Neuronal stem cell (in vitro differentiated cells): ENCODE results near the gene ACVR2A.
A peak's percentile ranks its signal among the peaks of the same experiment; 100 is the strongest.

Experiments used
- DNase-seq: peaks from one replicate; pipeline ENCODE4 v3.0.0-alpha.2; 2013; ENCODE audit warnings: low spot score
- H2AFZ ChIP-seq: one replicate; pipeline ENCODE4 v1.6.1; 2013; ENCODE audit warnings: mild to moderate bottlenecking, low read length, inconsistent platforms
- H2AK5ac ChIP-seq: 2 replicates; pipeline ENCODE4 v1.6.1; 2013; ENCODE audit warnings: low read depth, mild to moderate bottlenecking, inconsistent platforms, low read length, moderate library complexity, mixed read lengths
- H2BK120ac ChIP-seq: 2 replicates; pipeline ENCODE4 v1.6.1; 2013; ENCODE audit warnings: low read depth, mild to moderate bottlenecking, inconsistent platforms, low read length, moderate library complexity, mixed read lengths
- H2BK12ac ChIP-seq: one replicate; pipeline ENCODE4 v1.6.1; 2013; ENCODE audit warnings: low read length, inconsistent platforms
- H2BK15ac ChIP-seq: 2 replicates; pipeline ENCODE4 v1.6.1; 2013; ENCODE audit warnings: mild to moderate bottlenecking, low read length, inconsistent platforms, mixed read lengths
- H2BK5ac ChIP-seq: one replicate; pipeline ENCODE4 v1.6.1; 2013; ENCODE audit warnings: inconsistent platforms, mild to moderate bottlenecking, low read length, moderate library complexity
- H3K14ac ChIP-seq: one replicate; pipeline ENCODE4 v1.6.1; 2013; ENCODE audit warnings: low read length, inconsistent platforms
- H3K18ac ChIP-seq: 2 replicates; pipeline ENCODE4 v1.6.1; 2013; ENCODE audit warnings: low read length, inconsistent platforms
- H3K23ac ChIP-seq: 2 replicates; pipeline ENCODE4 v1.6.1; 2013; ENCODE audit warnings: low read depth, mild to moderate bottlenecking, mixed read lengths, low read length, inconsistent platforms; ENCODE audit not compliant: poor library complexity
- H3K27ac ChIP-seq: replicated peaks from 3 replicates; pipeline ENCODE4 v1.5.1; 2013; ENCODE audit warnings: low read length, inconsistent platforms
- H3K27me3 ChIP-seq, 3 experiments: 2 replicates each; pipeline ENCODE4 v1.6.1; 2013; ENCODE audit warnings: low read length in 3 of 3, mild to moderate bottlenecking in 2 of 3, inconsistent platforms in 1 of 3, low read depth in 1 of 3, mixed read lengths in 1 of 3, moderate library complexity in 1 of 3; ENCODE audit not compliant: control insufficient read depth in 3 of 3, insufficient read depth in 3 of 3
- H3K36me3 ChIP-seq, 2 donors: replicated peaks in 1 of 2; 2 replicates each; pipeline ENCODE4 v1.6.1; 2013; ENCODE audit warnings: low read length in 2 of 2; ENCODE audit not compliant: control insufficient read depth in 2 of 2, insufficient read depth in 2 of 2
- H3K4ac ChIP-seq: 2 replicates; pipeline ENCODE4 v1.6.1; 2013; ENCODE audit warnings: inconsistent platforms, mild to moderate bottlenecking, low read length, moderate library complexity
- H3K4me1 ChIP-seq, 2 donors: 1 replicate in 1 of 2; 2 replicates in 1 of 2; pipeline ENCODE4 v1.6.1; 2013; ENCODE audit warnings: low read length in 2 of 2, low read depth in 1 of 2; ENCODE audit not compliant: control insufficient read depth in 2 of 2, insufficient read depth in 1 of 2
- H3K4me2 ChIP-seq: one replicate; pipeline ENCODE4 v1.6.1; 2013; ENCODE audit warnings: mild to moderate bottlenecking, low read length, inconsistent platforms; ENCODE audit not compliant: insufficient read depth, poor library complexity, severe bottlenecking
- H3K4me3 ChIP-seq, 2 donors: 2 replicates each; pipeline ENCODE4 v1.5.1; 2013; ENCODE audit warnings: low read length in 2 of 2, mild to moderate bottlenecking in 2 of 2, inconsistent platforms in 1 of 2, moderate library complexity in 1 of 2
- H3K79me1 ChIP-seq: one replicate; pipeline ENCODE4 v1.6.1; 2013; ENCODE audit warnings: low read depth, mild to moderate bottlenecking, inconsistent platforms, low read length, moderate library complexity
- H3K9ac ChIP-seq: one replicate; pipeline ENCODE4 v1.6.1; 2013; ENCODE audit warnings: mild to moderate bottlenecking, low read depth, low read length, inconsistent platforms; ENCODE audit not compliant: poor library complexity
- H3K9me3 ChIP-seq, 2 donors: replicated peaks in 1 of 2; 2 replicates each; pipeline versions ENCODE3 to v1.6.1; 2013; ENCODE audit warnings: low read length in 2 of 2, mild to moderate bottlenecking in 2 of 2, inconsistent platforms in 1 of 2, low read depth in 1 of 2, mixed read lengths in 1 of 2, moderate library complexity in 1 of 2; ENCODE audit not compliant: control insufficient read depth in 2 of 2, insufficient read depth in 1 of 2
- H4K8ac ChIP-seq: one replicate; pipeline ENCODE4 v1.6.1; 2013; ENCODE audit warnings: low read depth, mild to moderate bottlenecking, inconsistent platforms, low read length, moderate library complexity
- H4K91ac ChIP-seq: one replicate; pipeline ENCODE4 v1.6.1; 2013; ENCODE audit warnings: low read length, low read depth, mild to moderate bottlenecking, inconsistent platforms; ENCODE audit not compliant: poor library complexity
- WGBS, 2 donors: extraction: QIAGEN DNeasy Blood & Tissue Kit; methylation state at CpG; one replicate each; pipeline ENCODE4 v1.1.7; 2013; ENCODE audit warnings: missing lambda C conversion rate in 2 of 2, mixed read lengths in 1 of 2; ENCODE audit not compliant: insufficient read length in 2 of 2, insufficient replicate concordance in 1 of 2; ENCODE audit errors: extremely low coverage in 2 of 2; 5-methylcytosine and 5-hydroxymethylcytosine counted together

The ACVR2A gene

GRCh38 chr2:147910990-147911473, 66.2 kb downstream of the ACVR2A start:
- DNase-seq = peak; percentile 42
- Histone ChIP-seq H2BK12ac (no peak overlapping the region), H4K8ac (no peak overlapping the region), H3K14ac (no peak overlapping the region), H2BK120ac (no peak overlapping the region), H3K36me3 (peaks cover 0 to 21% of the 10 kb centered on the region in 2 donors), H3K4ac (no peak overlapping the region), H3K27me3 (no peaks in the 10 kb centered on the region), H3K9ac (no peak overlapping the region), H3K9me3 (peaks cover 2 to 3% of the 10 kb centered on the region in 2 donors), H3K23ac (no peak overlapping the region), H3K4me2 (no peak overlapping the region), H2BK5ac (no peak overlapping the region), H3K4me1 (peaks cover 2 to 10% of the 10 kb centered on the region in 2 donors), H2BK15ac (no peak overlapping the region), H3K4me3 (no peak overlapping the region), H3K79me1 (no peaks in the 10 kb centered on the region), H3K27ac (no peak overlapping the region), H3K18ac (no peak overlapping the region), H2AFZ (no peak overlapping the region), H4K91ac (no peak overlapping the region), H2AK5ac (no peak overlapping the region)
- no CpG with 5 or more reads among the region's 2 CpGs for WGBS, 2 donors

GRCh38 chr2:147913701-147914480, 69.1 kb downstream of the ACVR2A start:
- no peak overlapping the region for H3K18ac ChIP-seq
- H2BK12ac ChIP-seq = no peak overlapping the region
- H3K9ac ChIP-seq = no peak overlapping the region
- WGBS, 2 donors = no CpG with 5 or more reads among the region's 3 CpGs
- H2AFZ ChIP-seq = no peak overlapping the region
- H2BK15ac ChIP-seq = no peak overlapping the region
- H3K9me3 ChIP-seq = no peaks in the 10 kb centered on the region
- H3K27me3 ChIP-seq = no peaks in the 10 kb centered on the region
- H3K14ac ChIP-seq = no peak overlapping the region
- H3K23ac ChIP-seq = no peak overlapping the region
- DNase-seq = no peak
- no peak overlapping the region for H4K91ac ChIP-seq
- no peak overlapping the region for H2BK5ac ChIP-seq
- H3K4me3 ChIP-seq = no peak overlapping the region
- H2BK120ac ChIP-seq = no peak overlapping the region
- H4K8ac ChIP-seq = no peak overlapping the region
- no peaks in the 10 kb centered on the region for H3K79me1 ChIP-seq
- H2AK5ac ChIP-seq = no peak overlapping the region
- no peak overlapping the region for H3K4me2 ChIP-seq
- peaks cover 2 to 10% of the 10 kb centered on the region in 2 donors for H3K4me1 ChIP-seq
- H3K27ac ChIP-seq = no peak overlapping the region
- no peak overlapping the region for H3K4ac ChIP-seq
- H3K36me3 ChIP-seq = peaks cover 0 to 39% of the 10 kb centered on the region in 2 donors

GRCh38 chr2:147916067-147916466, 71.2 kb downstream of the ACVR2A start:
- DNase-seq = no peak
- Histone ChIP-seq H3K36me3 (peaks cover 0 to 60% of the 10 kb centered on the region in 2 donors), H2BK12ac (no peak overlapping the region), H3K9me3 (no peaks in the 10 kb centered on the region), H3K4ac (no peak overlapping the region), H3K27me3 (no peaks in the 10 kb centered on the region), H2BK5ac (no peak overlapping the region), H3K4me1 (peaks cover 2 to 10% of the 10 kb centered on the region in 2 donors), H3K4me3 (no peak overlapping the region), H3K18ac (no peak overlapping the region), H4K91ac (no peak overlapping the region), H2AK5ac (no peak overlapping the region), H3K14ac (no peak overlapping the region), H3K27ac (no peak overlapping the region), H3K79me1 (no peaks in the 10 kb centered on the region), H2BK120ac (no peak overlapping the region), H3K9ac (no peak overlapping the region), H4K8ac (no peak overlapping the region), H3K4me2 (no peak overlapping the region), H2BK15ac (no peak overlapping the region), H3K23ac (no peak overlapping the region), H2AFZ (no peak overlapping the region)
- WGBS, 2 donors = no CpG with 5 or more reads among the region's 2 CpGs

GRCh38 chr2:147916723-147917122, 71.9 kb downstream of the ACVR2A start:
- H4K8ac ChIP-seq = no peak overlapping the region
- H3K18ac ChIP-seq = no peak overlapping the region
- WGBS, 2 donors = no CpG with 5 or more reads among the region's 4 CpGs
- no peak overlapping the region for H2BK5ac ChIP-seq
- no peak overlapping the region for H2AFZ ChIP-seq
- no peak overlapping the region for H3K23ac ChIP-seq
- H3K79me1 ChIP-seq = no peaks in the 10 kb centered on the region
- H3K4me1 ChIP-seq = peaks cover 2 to 10% of the 10 kb centered on the region in 2 donors
- no peaks in the 10 kb centered on the region for H3K9me3 ChIP-seq
- no peak overlapping the region for H3K27ac ChIP-seq
- no peak overlapping the region for H4K91ac ChIP-seq
- no peak overlapping the region for H3K14ac ChIP-seq
- H2BK15ac ChIP-seq = no peak overlapping the region
- no peak for DNase-seq
- H3K4me2 ChIP-seq = no peak overlapping the region
- no peak overlapping the region for H3K9ac ChIP-seq
- H2BK12ac ChIP-seq = no peak overlapping the region
- H2AK5ac ChIP-seq = no peak overlapping the region
- H3K4ac ChIP-seq = no peak overlapping the region
- H2BK120ac ChIP-seq = no peak overlapping the region
- H3K4me3 ChIP-seq = no peak overlapping the region
- no peaks in the 10 kb centered on the region for H3K27me3 ChIP-seq
- H3K36me3 ChIP-seq = peaks cover 0 to 67% of the 10 kb centered on the region in 2 donors
